Coronary artery (tissue), 2 donors: ENCODE measurements around the gene KRT40.

ENCODE experiments used
- DNase-seq: peaks from one replicate; pipeline ENCODE4 v3.0.0-alpha.2; 2017; ENCODE audit warnings: low spot score
- H3K27ac ChIP-seq, 2 donors: fragments of 200-600 bp; sonication (generic); one replicate each; pipeline ENCODE4 v1.5.1; 2016 to 2019
- H3K4me3 ChIP-seq: fragments of 200-600 bp; sonication (generic); 2 replicates; pipeline ENCODE4 v1.5.1; 2016; ENCODE audit warnings: mild to moderate bottlenecking, moderate library complexity
- TF ChIP-seq, protein P1 (sequence below): fragments of 200-600 bp; sonication (generic); IDR thresholded peaks from one replicate; pipeline ENCODE4 v1.5.1; 2019; ENCODE audit warnings: antibody characterized with exemption

KRT40 gene

DNA sequence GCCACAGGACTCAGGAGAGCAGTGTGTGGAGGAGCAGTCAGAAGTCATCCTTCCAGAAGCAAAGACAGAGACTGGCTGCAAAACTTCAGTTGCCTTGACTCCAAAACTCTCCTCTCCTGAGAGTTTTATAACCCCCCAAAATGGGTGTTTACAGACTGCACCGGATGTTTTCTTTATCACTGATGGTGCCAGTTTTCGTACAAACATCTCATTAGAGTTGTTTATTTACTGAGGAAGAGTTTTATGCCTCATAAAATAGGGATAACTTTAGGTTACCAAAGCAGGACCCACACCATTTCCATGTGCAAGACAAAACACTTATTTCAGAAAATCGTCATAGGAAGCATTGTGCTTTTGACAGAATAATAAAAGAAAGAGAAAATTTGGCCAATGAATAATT is at the start of gene KRT40:
Gene KRT40 (minus strand): TSS at position 101 of the 400 bp plus-strand sequence. CDS start 53 bp downstream, at position 48.
- Histone ChIP-seq H3K27ac (no peak within 1 kb of the TSS), H3K4me3 (no peak within 1 kb of the TSS)
- TF ChIP-seq, protein P1, sequence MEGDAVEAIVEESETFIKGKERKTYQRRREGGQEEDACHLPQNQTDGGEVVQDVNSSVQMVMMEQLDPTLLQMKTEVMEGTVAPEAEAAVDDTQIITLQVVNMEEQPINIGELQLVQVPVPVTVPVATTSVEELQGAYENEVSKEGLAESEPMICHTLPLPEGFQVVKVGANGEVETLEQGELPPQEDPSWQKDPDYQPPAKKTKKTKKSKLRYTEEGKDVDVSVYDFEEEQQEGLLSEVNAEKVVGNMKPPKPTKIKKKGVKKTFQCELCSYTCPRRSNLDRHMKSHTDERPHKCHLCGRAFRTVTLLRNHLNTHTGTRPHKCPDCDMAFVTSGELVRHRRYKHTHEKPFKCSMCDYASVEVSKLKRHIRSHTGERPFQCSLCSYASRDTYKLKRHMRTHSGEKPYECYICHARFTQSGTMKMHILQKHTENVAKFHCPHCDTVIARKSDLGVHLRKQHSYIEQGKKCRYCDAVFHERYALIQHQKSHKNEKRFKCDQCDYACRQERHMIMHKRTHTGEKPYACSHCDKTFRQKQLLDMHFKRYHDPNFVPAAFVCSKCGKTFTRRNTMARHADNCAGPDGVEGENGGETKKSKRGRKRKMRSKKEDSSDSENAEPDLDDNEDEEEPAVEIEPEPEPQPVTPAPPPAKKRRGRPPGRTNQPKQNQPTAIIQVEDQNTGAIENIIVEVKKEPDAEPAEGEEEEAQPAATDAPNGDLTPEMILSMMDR = no peak
- DNase-seq = no peak

- DNase-seq = no peak
- no peak within 1 kb of the TSS for H3K27ac ChIP-seq
- H3K4me3 ChIP-seq = no peak within 1 kb of the TSS
- TF ChIP-seq, protein P1 = no peak
Measured at GRCh38 chr17:41029633-41030245, 45.6 kb upstream of the KRT40 start, which contains the start of gene KRTAP1-4. KRTAP1-4 (minus strand) TSS chr17:41030195; CDS start chr17:41030078, 117 bp downstream.

- Histone ChIP-seq H3K27ac (no peak within 1 kb of the TSS), H3K4me3 (no peak within 1 kb of the TSS)
- TF ChIP-seq, protein P1 = no peak
- no peak for DNase-seq
Measured at GRCh38 chr17:41026715-41027471, 42.8 kb upstream of the KRT40 start, which contains the start of gene KRTAP1-5. KRTAP1-5 (minus strand) TSS chr17:41027208; CDS start chr17:41027155, 53 bp downstream.

DNA sequence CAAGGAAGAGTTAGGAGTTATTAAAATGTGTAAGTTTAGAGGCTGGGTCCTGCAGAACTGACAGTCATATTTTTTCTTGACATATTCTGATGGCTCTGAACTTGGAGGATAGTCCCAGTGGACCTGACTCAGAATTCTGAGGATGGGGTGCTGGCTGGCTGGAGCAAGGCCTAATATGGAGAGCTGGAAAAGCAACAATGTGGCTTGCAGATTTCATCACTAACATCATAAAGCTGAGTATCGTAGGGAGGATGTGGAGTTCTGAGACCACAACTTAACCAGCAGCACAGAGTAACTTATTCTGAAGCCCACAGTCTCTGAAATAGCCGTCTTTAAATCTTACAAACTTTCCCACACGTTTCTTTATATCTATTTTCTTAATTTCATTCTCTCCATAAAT is 40.6 kb upstream of the KRT40 start:
- no peak for DNase-seq
- TF ChIP-seq, protein P1 = no peak

DNA sequence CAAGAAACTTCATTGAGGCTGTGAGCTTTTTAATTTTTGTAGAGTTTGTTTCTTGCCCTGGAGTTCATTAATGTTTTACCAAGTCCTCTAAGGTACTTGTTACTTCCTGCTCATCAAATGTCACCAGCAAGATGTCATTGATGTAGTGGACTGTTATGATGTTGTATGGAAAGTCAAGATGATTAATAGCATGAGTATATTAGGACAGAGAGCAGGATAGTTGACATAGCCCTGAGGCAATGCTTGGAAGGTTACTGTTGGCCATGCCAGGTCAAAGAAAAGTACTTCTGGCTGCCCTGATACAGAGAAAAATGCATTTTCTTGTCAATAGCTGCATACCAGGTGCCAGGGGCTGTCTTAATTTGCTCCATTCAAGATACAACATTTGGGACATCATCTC is 36.2 kb upstream of the KRT40 start:
- DNase-seq = no peak

More for the DNA sequence above, 40.6 kb upstream of the KRT40 start:
- no peak overlapping the region for H3K4me3 ChIP-seq
- no peak overlapping the region for H3K27ac ChIP-seq

GRCh38 chr17:41019415-41019814 is 35.3 kb upstream of the KRT40 start:
- DNase-seq = no peak
- H3K4me3 ChIP-seq = no peak overlapping the region
- no peak overlapping the region for H3K27ac ChIP-seq
- TF ChIP-seq, protein P1 = no peak

More for the DNA sequence above, 36.2 kb upstream of the KRT40 start:
- TF ChIP-seq, protein P1 = no peak
- Histone ChIP-seq H3K27ac (no peak overlapping the region), H3K4me3 (no peak overlapping the region)
